Breast epithelium (tissue), 4 donors: ENCODE results near the gene KCNA3. TPM values are rescaled to one million over a fixed set of nuclear protein-coding genes. Genes with fewer than 3 reads are reported as not detected.

Experiments
- DNase-seq, 2 donors: peaks; one replicate each; pipeline ENCODE4 v3.0.0-alpha.2; 2019; ENCODE audit warnings: low spot score in 2 of 2
- H3K27ac ChIP-seq, 2 donors: fragments of 200-600 bp; sonication (generic) in 1 of 2; one replicate each; pipeline ENCODE4 v1.5.1; 2016 to 2019; ENCODE audit warnings: mild to moderate bottlenecking in 1 of 2
- H3K27me3 ChIP-seq, 2 donors: fragments of 200-600 bp; sonication (generic) in 1 of 2; one replicate each; pipeline versions ENCODE4 v1.5.1 to v1.6.0; 2017 to 2019; ENCODE audit warnings: control low read depth in 1 of 2, mild to moderate bottlenecking in 1 of 2
- H3K36me3 ChIP-seq: fragments of 200-600 bp; one replicate; pipeline ENCODE4 v1.5.1; 2019
- H3K4me1 ChIP-seq, 2 donors: fragments of 200-600 bp; sonication (generic); one replicate each; pipeline ENCODE4 v1.5.1; 2016 to 2019; ENCODE audit warnings: control low read depth in 1 of 2
- H3K4me3 ChIP-seq, 3 donors: fragments of 200-600 bp; sonication (generic); 1 replicate in 2 of 3; 2 replicates in 1 of 3; pipeline ENCODE4 v1.5.1; 2016 to 2019; ENCODE audit warnings: mild to moderate bottlenecking in 3 of 3, moderate library complexity in 2 of 3
- H3K9me3 ChIP-seq, 2 donors: fragments of 200-600 bp; sonication (generic) in 1 of 2; one replicate each; pipeline ENCODE4 v1.5.1; 2016 to 2019; ENCODE audit warnings: control low read depth in 1 of 2
- CTCF ChIP-seq, 3 donors: fragments of 450-650 bp; IDR thresholded peaks; one replicate each; pipeline ENCODE4 v1.5.1; 2016 to 2017; ENCODE audit warnings: antibody characterized with exemption in 3 of 3, mild to moderate bottlenecking in 3 of 3, moderate library complexity in 3 of 3
- POLR2A ChIP-seq: fragments of 450-650 bp; IDR thresholded peaks from one replicate; pipeline ENCODE4 v1.6.1; 2016; ENCODE audit warnings: antibody characterized with exemption, mild to moderate bottlenecking, moderate library complexity
- POLR2AphosphoS5 ChIP-seq, 3 donors: sonication (generic); formaldehyde crosslinking; IDR thresholded peaks; one replicate each; pipeline ENCODE4 v1.6.1; 2017; ENCODE audit warnings: antibody characterized with exemption in 3 of 3
- intact Hi-C: fragments of 100-400 bp; cut with DNase I; formaldehyde crosslinking; loops from one replicate; pipeline ENCODE4 v1.15.1; 2023; ENCODE audit warnings: low total_unique reads
- total RNA-seq, 3 donors: library from RNA; depleted of rRNA; stranded (reverse); fragments of >200 nt; gene quantifications; one replicate each; pipeline ENCODE4 v1.1.0, GENCODE V29; 2016

Gene KCNA3
- total RNA-seq, 3 donors from 2014 or later = 0.96 to 3.9 (median 2.2) TPM

- no peaks in the 10 kb centered on the region for H3K4me1 ChIP-seq
- H3K9me3 ChIP-seq = no peaks in the 10 kb centered on the region
- TF ChIP-seq POLR2A = no peak
- no peak for TF ChIP-seq POLR2AphosphoS5 (IDR thresholded peaks at IDR 0.05)
- no peak for TF ChIP-seq CTCF (IDR thresholded peaks at IDR 0.05)
- H3K27ac ChIP-seq = no peak overlapping the region
- DNase-seq = no peak
- no peaks in the 10 kb centered on the region for H3K27me3 ChIP-seq
- H3K4me3 ChIP-seq = no peak overlapping the region
- no peaks in the 10 kb centered on the region for H3K36me3 ChIP-seq
- intact Hi-C loops = no loop called here
Observed at GRCh38 chr1:110645821-110646735, 28.7 kb downstream of the KCNA3 start.

DNA sequence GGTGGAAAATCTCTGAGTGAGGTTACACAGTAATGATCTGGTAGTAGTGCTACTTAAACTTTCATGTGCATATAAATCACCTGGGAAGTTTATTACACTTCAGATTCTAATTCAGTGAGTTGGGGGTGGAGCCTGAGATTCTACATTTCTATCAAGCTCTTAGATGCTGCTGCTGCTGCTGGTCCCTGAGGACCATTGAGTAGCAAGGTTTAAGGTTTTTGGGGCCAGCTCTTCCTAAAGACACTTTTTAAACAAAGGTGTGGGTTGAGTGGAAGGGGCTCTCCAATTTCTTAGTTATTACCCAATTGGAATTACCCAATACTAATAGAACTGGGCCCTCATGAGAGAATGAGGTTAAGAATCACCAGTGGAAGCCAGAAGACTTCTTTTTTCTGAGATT is 29.5 kb downstream of the KCNA3 start:
- intact Hi-C loops = no loop called here
- no peak overlapping the region for H3K27ac ChIP-seq
- DNase-seq = no peak

GRCh38 chr1:110643879-110644472 is 30.8 kb downstream of the KCNA3 start:
- H3K27ac ChIP-seq = no peak overlapping the region
- no peak for DNase-seq
- H3K36me3 ChIP-seq = no peaks in the 10 kb centered on the region
- H3K4me1 ChIP-seq = no peaks in the 10 kb centered on the region
- H3K4me3 ChIP-seq = no peak overlapping the region
- no peaks in the 10 kb centered on the region for H3K27me3 ChIP-seq
- no peaks in the 10 kb centered on the region for H3K9me3 ChIP-seq
- TF ChIP-seq CTCF (IDR thresholded peaks at IDR 0.05) (no peak), POLR2AphosphoS5 (IDR thresholded peaks at IDR 0.05) (no peak), POLR2A (no peak)
- intact Hi-C loops = no loop called here

More for the DNA sequence above, 29.5 kb downstream of the KCNA3 start:
- no peak overlapping the region for H3K4me3 ChIP-seq
- H3K36me3 ChIP-seq = no peaks in the 10 kb centered on the region
- no peaks in the 10 kb centered on the region for H3K9me3 ChIP-seq
- no peaks in the 10 kb centered on the region for H3K4me1 ChIP-seq
- no peak for TF ChIP-seq POLR2A
- no peaks in the 10 kb centered on the region for H3K27me3 ChIP-seq

- H3K27ac ChIP-seq = no peak overlapping the region
- no peak overlapping the region for H3K4me3 ChIP-seq
- intact Hi-C loops = loop anchor here (5.0 kb wide), 1 partner anchor 132 kb away; no protein-coding TSS in a partner anchor
- no peaks in the 10 kb centered on the region for H3K4me1 ChIP-seq
- no peaks in the 10 kb centered on the region for H3K36me3 ChIP-seq
- no peaks in the 10 kb centered on the region for H3K27me3 ChIP-seq
- H3K9me3 ChIP-seq = no peaks in the 10 kb centered on the region
- no peak for TF ChIP-seq POLR2A
- TF ChIP-seq POLR2AphosphoS5 (IDR thresholded peaks at IDR 0.05) = no peak
- no peak for TF ChIP-seq CTCF (IDR thresholded peaks at IDR 0.05)
- no peak for DNase-seq
Observed at GRCh38 chr1:110639724-110640386, 34.9 kb downstream of the KCNA3 start.

GRCh38 chr1:110638556-110638955 is 36.2 kb downstream of the KCNA3 start:
- Histone ChIP-seq H3K27me3 (no peaks in the 10 kb centered on the region), H3K36me3 (no peaks in the 10 kb centered on the region), H3K9me3 (no peaks in the 10 kb centered on the region), H3K4me3 (no peak overlapping the region), H3K4me1 (no peaks in the 10 kb centered on the region), H3K27ac (no peak overlapping the region)
- DNase-seq = no peak
- TF ChIP-seq POLR2A = no peak
- no peak for TF ChIP-seq POLR2AphosphoS5 (IDR thresholded peaks at IDR 0.05)
- TF ChIP-seq CTCF (IDR thresholded peaks at IDR 0.05) = no peak
- intact Hi-C loops = loop anchor here (5.0 kb wide), 1 partner anchor 134 kb away; no protein-coding TSS in a partner anchor
